Stomach (tissue), 4 donors: Measurements from ENCODE around the gene SOX5.

Source experiments
- EP300 ChIP-seq: sonication (generic); formaldehyde crosslinking; IDR thresholded peaks from one replicate; pipeline ENCODE4 v1.6.1; 2017; ENCODE audit warnings: antibody characterized with exemption
- POLR2A ChIP-seq, 4 donors: fragments of 450-650 bp; IDR thresholded peaks; one replicate each; pipeline ENCODE4 v1.6.1; 2016; ENCODE audit warnings: antibody characterized with exemption in 4 of 4, control low read depth in 2 of 4, mild to moderate bottlenecking in 1 of 4, moderate library complexity in 1 of 4
- TF ChIP-seq, protein P1 (sequence below), 7 experiments: fragments of 450-650 bp in 4 of 7; fragments of 200-600 bp in 3 of 7; sonication (generic) in 3 of 7; IDR thresholded peaks; one replicate each; pipeline ENCODE4 v1.5.1; 2016 to 2019; ENCODE audit warnings: antibody characterized with exemption in 7 of 7, control low read depth in 2 of 7, mild to moderate bottlenecking in 1 of 7

DNA sequence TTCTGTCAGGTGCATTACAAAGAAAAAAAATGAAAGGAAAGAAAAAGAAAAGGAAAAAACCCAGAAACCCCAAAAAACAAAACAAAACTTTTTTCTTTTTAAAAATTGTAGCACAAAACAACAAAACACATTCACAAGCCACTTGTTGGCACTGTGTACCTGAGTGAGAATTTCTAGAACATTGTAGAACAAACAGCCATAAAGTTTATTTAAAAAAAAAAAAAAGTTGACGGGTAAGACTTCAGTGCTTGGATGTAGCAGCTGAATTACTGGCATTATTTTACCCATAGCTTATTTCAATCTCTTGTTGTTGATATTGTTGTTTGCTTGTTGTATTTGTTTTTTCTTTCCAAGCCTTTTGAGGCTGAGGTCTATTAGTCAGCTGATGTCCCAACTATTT lies 415.8 kb downstream of the SOX5 start:
- TF ChIP-seq POLR2A (IDR thresholded peaks at IDR 0.05) (no peak), EP300 (no peak)
- TF ChIP-seq, protein P1, sequence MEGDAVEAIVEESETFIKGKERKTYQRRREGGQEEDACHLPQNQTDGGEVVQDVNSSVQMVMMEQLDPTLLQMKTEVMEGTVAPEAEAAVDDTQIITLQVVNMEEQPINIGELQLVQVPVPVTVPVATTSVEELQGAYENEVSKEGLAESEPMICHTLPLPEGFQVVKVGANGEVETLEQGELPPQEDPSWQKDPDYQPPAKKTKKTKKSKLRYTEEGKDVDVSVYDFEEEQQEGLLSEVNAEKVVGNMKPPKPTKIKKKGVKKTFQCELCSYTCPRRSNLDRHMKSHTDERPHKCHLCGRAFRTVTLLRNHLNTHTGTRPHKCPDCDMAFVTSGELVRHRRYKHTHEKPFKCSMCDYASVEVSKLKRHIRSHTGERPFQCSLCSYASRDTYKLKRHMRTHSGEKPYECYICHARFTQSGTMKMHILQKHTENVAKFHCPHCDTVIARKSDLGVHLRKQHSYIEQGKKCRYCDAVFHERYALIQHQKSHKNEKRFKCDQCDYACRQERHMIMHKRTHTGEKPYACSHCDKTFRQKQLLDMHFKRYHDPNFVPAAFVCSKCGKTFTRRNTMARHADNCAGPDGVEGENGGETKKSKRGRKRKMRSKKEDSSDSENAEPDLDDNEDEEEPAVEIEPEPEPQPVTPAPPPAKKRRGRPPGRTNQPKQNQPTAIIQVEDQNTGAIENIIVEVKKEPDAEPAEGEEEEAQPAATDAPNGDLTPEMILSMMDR (IDR thresholded peaks at IDR 0.05): no peak
